Measurements from ENCODE around the gene HMCN1. TPM values are rescaled to one million over a fixed set of nuclear protein-coding genes. Genes with fewer than 3 reads are reported as not detected.

The HMCN1 gene
- total and polyA plus RNA-seq, 11 donors: 2.1 to 14.1 (median 5.6) TPM

DNA sequence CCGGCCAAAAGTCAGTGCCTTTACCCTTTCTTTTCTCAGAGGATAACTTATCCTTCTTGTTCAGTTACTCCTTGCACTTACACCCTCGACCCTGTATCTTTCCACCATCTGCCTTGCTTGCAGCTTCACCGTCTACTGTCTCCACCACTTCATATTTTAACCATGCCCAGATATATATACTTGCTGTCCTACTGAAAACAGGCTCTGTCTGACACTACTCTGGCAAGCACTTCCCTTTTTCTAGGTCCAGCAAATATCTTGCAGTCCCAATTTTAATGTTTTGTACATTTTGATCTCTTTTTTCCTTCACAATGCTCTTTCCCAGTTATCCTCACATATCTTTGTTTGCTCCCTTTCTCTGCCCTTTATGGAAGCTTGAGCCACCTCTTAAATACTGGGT lies 332.2 kb downstream of the HMCN1 start:
- Histone ChIP-seq H3K4me3 (no peak overlapping the region), H3K27me3 (no peaks in the 10 kb centered on the region), H3K4me1 (no peaks in the 10 kb centered on the region), H3K9me3 (no peaks in the 10 kb centered on the region), H3K27ac (no peak overlapping the region), H3K36me3 (peaks cover 0 to 28% (median 0%) of the 10 kb centered on the region in 9 donors)
- 72 to 77% (median 74%) methylated on average over 3 of the region's 3 CpGs for WGBS, 4 donors
- intact Hi-C loops (cut with DNase I): no loop called here
- no peak for ATAC-seq
- no peak for TF ChIP-seq CTCF (IDR thresholded peaks at IDR 0.05)
- no peak for TF ChIP-seq POLR2A (IDR thresholded peaks at IDR 0.05)
- no peak for DNase-seq

GRCh38 chr1:186073697-186074096 lies 339.5 kb downstream of the HMCN1 start:
- TF ChIP-seq POLR2A (IDR thresholded peaks at IDR 0.05): no peak
- no peak for TF ChIP-seq CTCF (IDR thresholded peaks at IDR 0.05)
- no peaks in the 10 kb centered on the region for H3K4me1 ChIP-seq
- peaks cover 0 to 26% (median 0%) of the 10 kb centered on the region in 9 donors for H3K36me3 ChIP-seq
- ATAC-seq (no peak), DNase-seq (no peak)
- no peaks in the 10 kb centered on the region for H3K9me3 ChIP-seq
- H3K27me3 ChIP-seq: no peaks in the 10 kb centered on the region
- 55 to 100% (median 94%) methylated on average over 1 of the region's 1 CpG for WGBS, 4 donors
- intact Hi-C loops (cut with DNase I): no loop called here
- no peak overlapping the region for H3K27ac ChIP-seq
- no peak overlapping the region for H3K4me3 ChIP-seq

DNA sequence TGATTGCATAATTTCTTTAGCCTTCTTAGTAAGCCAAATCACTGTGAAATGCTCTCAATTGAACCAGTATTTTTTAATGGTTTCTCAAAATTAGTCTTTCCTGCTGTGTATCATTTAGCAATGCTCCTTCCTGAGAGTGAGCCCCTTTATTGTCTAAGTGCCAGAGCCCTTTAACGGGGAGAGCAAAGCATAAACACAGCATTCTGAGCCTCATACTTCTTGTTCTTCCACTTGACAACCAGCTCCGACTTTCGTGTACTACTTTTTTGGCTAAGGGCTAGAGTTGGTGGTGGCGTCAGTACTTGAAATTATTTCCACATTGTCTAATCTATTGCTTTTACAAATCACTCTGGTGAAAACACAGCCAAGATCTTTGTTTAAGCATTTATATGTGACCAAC lies 341.8 kb downstream of the HMCN1 start:
- no peak for TF ChIP-seq CTCF (IDR thresholded peaks at IDR 0.05)
- no peaks in the 10 kb centered on the region for H3K4me1 ChIP-seq
- DNase-seq: no peak
- 76 to 84% (median 80%) methylated on average over 4 of the region's 4 CpGs for WGBS, 4 donors
- no peak overlapping the region for H3K27ac ChIP-seq
- no peaks in the 10 kb centered on the region for H3K27me3 ChIP-seq
- H3K9me3 ChIP-seq: no peaks in the 10 kb centered on the region
- H3K36me3 ChIP-seq: peaks cover 0 to 20% (median 0%) of the 10 kb centered on the region in 9 donors
- H3K4me3 ChIP-seq: no peak overlapping the region
- intact Hi-C loops (cut with DNase I): no loop called here
- ATAC-seq: no peak

DNA sequence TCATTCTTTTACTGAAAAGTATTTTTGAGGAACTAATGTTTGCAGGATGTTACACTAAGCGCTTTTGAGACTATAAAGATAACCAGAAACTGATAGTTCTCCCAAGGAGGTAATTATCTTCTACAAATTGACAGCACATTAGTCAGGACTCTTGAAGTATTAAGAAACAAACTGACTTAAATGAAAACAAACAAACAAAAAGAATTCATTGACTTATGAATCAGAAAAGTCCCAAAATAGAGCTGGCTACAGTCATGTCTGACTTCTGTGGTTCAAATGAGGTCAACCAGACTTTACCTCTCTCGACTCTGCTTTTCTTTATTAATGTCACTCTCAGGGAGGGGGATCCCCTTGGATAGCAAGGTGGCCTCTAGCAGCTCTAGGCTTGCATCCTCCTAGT lies 344.1 kb downstream of the HMCN1 start:
- H3K27me3 ChIP-seq: no peaks in the 10 kb centered on the region
- H3K9me3 ChIP-seq: no peaks in the 10 kb centered on the region
- no peak for DNase-seq
- no peak for ATAC-seq
- H3K4me3 ChIP-seq: no peak overlapping the region
- H3K4me1 ChIP-seq: peaks cover 0 to 13% (median 6%) of the 10 kb centered on the region in 12 donors
- peaks cover 0 to 13% (median 0%) of the 10 kb centered on the region in 9 donors for H3K36me3 ChIP-seq
- TF ChIP-seq CTCF (IDR thresholded peaks at IDR 0.05) (no peak), POLR2A (IDR thresholded peaks at IDR 0.05) (no peak)
- no peak overlapping the region for H3K27ac ChIP-seq
- WGBS, 4 donors: 77 to 87% (median 79%) methylated on average over 2 of the region's 2 CpGs
- intact Hi-C loops (cut with DNase I): no loop called here

Data from heart left ventricle (tissue), 16 donors.